Body of pancreas (tissue), 4 donors: ENCODE measurements around the gene CYP2U1. TPM values are rescaled to one million over a fixed set of nuclear protein-coding genes. Genes with fewer than 3 reads are reported as not detected.

ENCODE experiments used
- ATAC-seq: fragments of 150-250 bp; one replicate; pipeline ENCODE4 v1.9.1; 2016
- DNase-seq, 4 donors: peaks; one replicate each; pipeline ENCODE4 v3.0.0-alpha.2; 2019
- H3K27ac ChIP-seq, 4 donors: fragments of 200-600 bp; sonication (generic); 1 replicate in 3 of 4; 2 replicates in 1 of 4; pipeline versions ENCODE4 v1.5.1 to v1.6.1; 2016 to 2019; ENCODE audit warnings: mild to moderate bottlenecking in 1 of 4, mixed read lengths in 1 of 4, moderate library complexity in 1 of 4
- H3K27me3 ChIP-seq, 2 donors: fragments of 200-600 bp; sonication (generic); one replicate each; pipeline ENCODE4 v1.6.0; 2016; ENCODE audit warnings: mild to moderate bottlenecking in 1 of 2
- H3K36me3 ChIP-seq, 2 donors: fragments of 200-600 bp; sonication (generic); replicated peaks in 1 of 2; 2 replicates each; pipeline ENCODE4 v1.5.1; 2016; ENCODE audit warnings: low read depth in 2 of 2; ENCODE audit not compliant: insufficient read depth in 1 of 2
- H3K4me1 ChIP-seq: fragments of 200-600 bp; sonication (generic); one replicate; pipeline ENCODE4 v1.6.0; 2016
- H3K4me3 ChIP-seq, 2 donors: fragments of 200-600 bp; sonication (generic); 1 replicate in 1 of 2; 2 replicates in 1 of 2; pipeline ENCODE4 v1.5.1; 2016 to 2019
- H3K9me3 ChIP-seq, 3 donors: fragments of 200-600 bp; sonication (generic); 1 replicate in 2 of 3; 2 replicates in 1 of 3; pipeline ENCODE4 v1.5.1; 2016
- POLR2A ChIP-seq, 3 donors: fragments of 450-650 bp; IDR thresholded peaks; one replicate each; pipeline ENCODE4 v1.6.1; 2016; ENCODE audit warnings: antibody characterized with exemption in 3 of 3, mild to moderate bottlenecking in 2 of 3
- WGBS, 2 donors: methylation state at CpG; one replicate each; pipeline ENCODE4 v1.1.5; 2017; 5-methylcytosine and 5-hydroxymethylcytosine counted together
- intact Hi-C: fragments of 100-400 bp; cut with DNase I; formaldehyde crosslinking; loops from one replicate; pipeline ENCODE4 v1.15.1; 2023
- total RNA-seq, 2 donors: library from RNA; depleted of rRNA; stranded (reverse); fragments of >200 nt; gene quantifications; one replicate each; pipeline ENCODE4 v1.1.0, GENCODE V29; 2016
- TF ChIP-seq, protein P1 (sequence below), 7 experiments: fragments of 450-650 bp in 4 of 7; fragments of 200-600 bp in 3 of 7; sonication (generic) in 3 of 7; IDR thresholded peaks; one replicate each; pipeline ENCODE4 v1.5.1; 2016 to 2019; ENCODE audit warnings: antibody characterized with exemption in 7 of 7

The CYP2U1 gene
- 1 to 10 TPM; 5.7 to 7.6 TPM for total RNA-seq

DNA sequence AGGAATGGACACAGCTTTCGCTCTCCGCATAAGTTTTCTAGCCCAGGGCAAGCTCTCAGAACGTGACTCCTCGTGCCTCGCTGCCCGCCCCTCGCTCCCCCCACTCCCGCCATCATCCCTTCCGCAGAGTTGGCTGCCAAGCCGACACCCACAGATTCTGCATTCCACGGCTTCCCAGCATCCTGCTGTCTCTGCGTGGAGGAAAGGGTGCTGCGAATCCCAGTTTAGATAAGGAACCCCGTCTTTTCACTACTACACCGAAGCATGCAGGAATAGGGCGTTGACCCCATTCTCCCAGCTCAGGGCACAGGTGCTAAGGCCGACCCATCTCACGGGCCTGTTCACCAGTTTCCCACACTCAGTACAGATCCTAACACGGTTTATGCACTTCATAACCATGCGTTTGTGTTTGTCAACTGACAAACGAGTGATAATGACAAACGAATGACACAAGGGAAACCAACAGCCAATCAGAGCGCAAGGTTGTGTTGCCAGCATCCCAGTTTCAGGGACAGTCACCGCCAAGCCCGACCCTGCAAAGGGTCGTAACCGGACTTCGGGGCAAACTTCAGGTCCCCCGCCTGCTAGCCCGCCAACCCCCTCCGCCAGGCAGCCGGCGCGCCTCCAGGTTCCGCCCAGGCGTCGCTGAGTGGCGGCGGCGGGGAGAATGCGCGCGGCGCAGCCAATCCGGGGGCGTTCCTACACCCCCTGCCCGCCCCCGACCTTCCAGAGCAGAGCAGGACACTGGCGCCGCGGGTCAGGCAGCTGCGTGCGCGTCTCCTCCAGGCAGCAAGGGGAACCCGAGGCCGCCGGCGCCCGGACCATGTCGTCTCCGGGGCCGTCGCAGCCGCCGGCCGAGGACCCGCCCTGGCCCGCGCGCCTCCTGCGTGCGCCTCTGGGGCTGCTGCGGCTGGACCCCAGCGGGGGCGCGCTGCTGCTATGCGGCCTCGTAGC, at the start of gene CYP2U1:
Gene CYP2U1, plus strand, starts transcription at position 729 of the 954 bp plus-strand sequence. Its CDS starts 95 bp downstream, at position 824.
- peaks cover 19% of the 10 kb centered on the region for H3K4me1 ChIP-seq
- peak; percentile 80 to 90 (median 84) for DNase-seq
- peak within 1 kb of the TSS; percentile 30 to 50 (median 32) for H3K27ac ChIP-seq
- intact Hi-C loops, result no loop called here
- no peaks in the 10 kb centered on the region for H3K36me3 ChIP-seq
- no peaks in the 10 kb centered on the region for H3K27me3 ChIP-seq
- WGBS, 2 donors, result 5% methylated on average over 18 to 59 of the region's 78 CpGs
- ATAC-seq, result peak; percentile 96
- no peaks in the 10 kb centered on the region for H3K9me3 ChIP-seq
- H3K4me3 ChIP-seq, result peak within 1 kb of the TSS; percentile 3 to 60
- peak; percentile 39 to 47 (median 39) for TF ChIP-seq POLR2A (IDR thresholded peaks at IDR 0.05)
- TF ChIP-seq, protein P1, sequence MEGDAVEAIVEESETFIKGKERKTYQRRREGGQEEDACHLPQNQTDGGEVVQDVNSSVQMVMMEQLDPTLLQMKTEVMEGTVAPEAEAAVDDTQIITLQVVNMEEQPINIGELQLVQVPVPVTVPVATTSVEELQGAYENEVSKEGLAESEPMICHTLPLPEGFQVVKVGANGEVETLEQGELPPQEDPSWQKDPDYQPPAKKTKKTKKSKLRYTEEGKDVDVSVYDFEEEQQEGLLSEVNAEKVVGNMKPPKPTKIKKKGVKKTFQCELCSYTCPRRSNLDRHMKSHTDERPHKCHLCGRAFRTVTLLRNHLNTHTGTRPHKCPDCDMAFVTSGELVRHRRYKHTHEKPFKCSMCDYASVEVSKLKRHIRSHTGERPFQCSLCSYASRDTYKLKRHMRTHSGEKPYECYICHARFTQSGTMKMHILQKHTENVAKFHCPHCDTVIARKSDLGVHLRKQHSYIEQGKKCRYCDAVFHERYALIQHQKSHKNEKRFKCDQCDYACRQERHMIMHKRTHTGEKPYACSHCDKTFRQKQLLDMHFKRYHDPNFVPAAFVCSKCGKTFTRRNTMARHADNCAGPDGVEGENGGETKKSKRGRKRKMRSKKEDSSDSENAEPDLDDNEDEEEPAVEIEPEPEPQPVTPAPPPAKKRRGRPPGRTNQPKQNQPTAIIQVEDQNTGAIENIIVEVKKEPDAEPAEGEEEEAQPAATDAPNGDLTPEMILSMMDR (IDR thresholded peaks at IDR 0.05), result peak in 4 of 7 experiments; percentile 10 to 51 (median 27)

DNA sequence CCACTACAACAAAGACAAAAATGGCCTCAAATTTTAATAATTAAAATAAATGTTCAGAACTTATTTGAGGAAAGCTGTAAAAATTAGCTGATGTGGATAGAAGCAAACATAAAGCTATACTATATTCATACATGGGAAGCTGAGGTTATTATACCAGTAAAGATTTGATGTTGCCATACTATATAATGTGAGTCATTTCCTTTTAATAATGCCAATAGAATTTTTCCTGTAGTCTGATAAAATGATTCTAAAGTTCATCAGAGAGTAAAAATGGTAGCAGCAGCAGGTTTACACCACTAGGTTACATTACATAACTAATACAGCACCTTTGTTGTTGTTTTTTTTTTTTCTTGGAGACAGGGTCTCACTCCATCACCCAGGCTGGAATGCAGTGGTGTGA, 45.5 kb upstream of the CYP2U1 start:
- peaks cover 0 to 3% (median 0%) of the 10 kb centered on the region in 3 donors for H3K9me3 ChIP-seq
- DNase-seq, result no peak
- intact Hi-C loops, result no loop called here
- H3K4me3 ChIP-seq, result no peak overlapping the region
- H3K27ac ChIP-seq, result no peak overlapping the region
- H3K27me3 ChIP-seq, result no peaks in the 10 kb centered on the region
- ATAC-seq, result no peak
- no peak for TF ChIP-seq POLR2A (IDR thresholded peaks at IDR 0.05)
- TF ChIP-seq, protein P1 (IDR thresholded peaks at IDR 0.05), result no peak
- H3K4me1 ChIP-seq, result no peaks in the 10 kb centered on the region
- no peaks in the 10 kb centered on the region for H3K36me3 ChIP-seq

DNA sequence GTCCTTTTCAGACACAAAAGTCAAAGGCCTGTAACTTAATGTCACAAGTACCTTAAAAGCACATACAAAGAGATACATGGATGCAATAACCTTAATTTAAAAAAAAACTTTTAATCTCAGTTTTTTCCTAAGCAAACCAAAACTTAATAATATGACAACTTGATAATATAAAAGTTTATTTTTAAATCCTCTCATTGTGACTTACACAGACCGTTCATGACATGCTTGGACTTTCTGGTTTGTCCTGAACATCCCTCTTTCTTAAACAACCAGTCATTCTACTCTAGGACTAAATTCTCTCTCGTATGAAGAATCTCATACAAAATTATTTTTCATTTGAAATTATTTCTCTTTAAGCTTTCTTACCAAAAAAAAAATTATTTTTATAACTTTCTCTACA, 43.1 kb upstream of the CYP2U1 start:
- ATAC-seq (no peak), DNase-seq (no peak)
- no peak overlapping the region for H3K4me3 ChIP-seq
- no peak overlapping the region for H3K27ac ChIP-seq
- H3K4me1 ChIP-seq, result no peaks in the 10 kb centered on the region
- intact Hi-C loops, result no loop called here
- 60 to 72% methylated on average over 2 of the region's 2 CpGs for WGBS, 2 donors
- H3K27me3 ChIP-seq, result no peaks in the 10 kb centered on the region
- H3K36me3 ChIP-seq, result no peaks in the 10 kb centered on the region
- TF ChIP-seq, protein P1 (IDR thresholded peaks at IDR 0.05), result no peak
- no peak for TF ChIP-seq POLR2A (IDR thresholded peaks at IDR 0.05)
- H3K9me3 ChIP-seq, result peaks cover 0 to 3% (median 0%) of the 10 kb centered on the region in 3 donors

DNA sequence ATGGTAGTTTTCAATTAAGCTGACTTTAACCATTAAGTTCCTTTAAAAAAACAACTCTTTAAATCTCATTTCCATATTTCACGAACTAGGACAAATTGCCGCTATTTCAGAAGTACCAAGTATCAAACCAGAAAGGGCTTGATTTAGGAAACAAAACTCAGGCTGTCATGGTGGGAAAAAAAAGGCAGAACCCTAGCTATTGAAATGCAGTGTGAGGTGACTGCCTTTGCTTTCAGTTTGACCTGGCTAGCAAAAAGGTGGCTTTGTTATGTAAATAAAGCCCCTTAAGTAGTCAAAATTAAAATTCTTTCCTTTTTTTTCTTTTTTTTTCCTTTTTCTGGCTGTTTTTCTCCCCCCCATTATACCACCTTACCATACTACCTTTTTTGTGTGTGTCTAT, 40.6 kb upstream of the CYP2U1 start:
- no peak overlapping the region for H3K4me3 ChIP-seq
- no peak overlapping the region for H3K27ac ChIP-seq
- H3K27me3 ChIP-seq, result no peaks in the 10 kb centered on the region
- H3K4me1 ChIP-seq, result no peaks in the 10 kb centered on the region
- intact Hi-C loops, result no loop called here
- H3K9me3 ChIP-seq, result peaks cover 0 to 3% (median 0%) of the 10 kb centered on the region in 3 donors
- DNase-seq (no peak), ATAC-seq (no peak)
- TF ChIP-seq POLR2A (IDR thresholded peaks at IDR 0.05), result no peak
- TF ChIP-seq, protein P1 (IDR thresholded peaks at IDR 0.05), result no peak
- WGBS, 2 donors, result 97% methylated on average over 2 of the region's 2 CpGs
- H3K36me3 ChIP-seq, result no peaks in the 10 kb centered on the region
